IPS DF 6.9 (cell line): ENCODE measurements around the gene TP53I11.

Experiments
- DNase-seq: peaks from one replicate; pipeline ENCODE4 v3.0.0-alpha.2; 2013; ENCODE audit warnings: low read depth, low spot score
- H3K27ac ChIP-seq: one replicate; pipeline ENCODE4 v1.5.1; 2013; ENCODE audit warnings: low read length, control low read depth
- H3K27me3 ChIP-seq: 2 replicates; pipeline ENCODE4 v1.6.1; 2013; ENCODE audit warnings: mild to moderate bottlenecking, low read length; ENCODE audit not compliant: control insufficient read depth, insufficient read depth
- H3K36me3 ChIP-seq: 2 replicates; pipeline ENCODE4 v1.6.1; 2013; ENCODE audit warnings: low read length; ENCODE audit not compliant: control insufficient read depth, insufficient read depth
- H3K4me1 ChIP-seq: 2 replicates; pipeline ENCODE4 v1.6.1; 2013; ENCODE audit warnings: low read length; ENCODE audit not compliant: control insufficient read depth, insufficient read depth
- H3K4me3 ChIP-seq: 2 replicates; pipeline ENCODE4 v1.5.1; 2013; ENCODE audit warnings: mild to moderate bottlenecking, low read length
- H3K9me3 ChIP-seq: 2 replicates; pipeline ENCODE4 v1.6.1; 2013; ENCODE audit warnings: low read length, inconsistent platforms; ENCODE audit not compliant: control insufficient read depth, insufficient read depth
- WGBS: extraction: QIAGEN DNeasy Blood & Tissue Kit; methylation state at CpG from one replicate; pipeline ENCODE4 v1.1.7; 2013; ENCODE audit warnings: mixed read lengths, missing lambda C conversion rate; ENCODE audit not compliant: insufficient read length, insufficient coverage; 5-methylcytosine and 5-hydroxymethylcytosine counted together

TP53I11 gene

GRCh38 chr11:44885065-44885810 is 65.4 kb downstream of the TP53I11 start:
- H3K9me3 ChIP-seq: no peaks in the 10 kb centered on the region
- 0 out of 2 replicates have a peak, but pooled peaks cover 3% of the 10 kb centered on the region for H3K4me1 ChIP-seq
- no peak overlapping the region for H3K4me3 ChIP-seq
- DNase-seq: no peak
- no peak overlapping the region for H3K27ac ChIP-seq
- WGBS: no CpG with 5 or more reads among the region's 12 CpGs
- H3K36me3 ChIP-seq: no peaks in the 10 kb centered on the region
- no peaks in the 10 kb centered on the region for H3K27me3 ChIP-seq

GRCh38 chr11:44884056-44884455 is 66.6 kb downstream of the TP53I11 start:
- H3K4me1 ChIP-seq: peaks cover 3% of the 10 kb centered on the region; the same call in 1 of the 2 replicates
- no CpG with 5 or more reads among the region's 6 CpGs for WGBS
- no peaks in the 10 kb centered on the region for H3K36me3 ChIP-seq
- no peak overlapping the region for H3K27ac ChIP-seq
- no peak for DNase-seq
- no peak overlapping the region for H3K4me3 ChIP-seq
- H3K9me3 ChIP-seq: no peaks in the 10 kb centered on the region
- no peaks in the 10 kb centered on the region for H3K27me3 ChIP-seq

GRCh38 chr11:44883277-44883676 is 67.4 kb downstream of the TP53I11 start:
- H3K4me3 ChIP-seq: no peak overlapping the region
- H3K4me1 ChIP-seq: peaks cover 4% of the 10 kb centered on the region; the same call in 1 of the 2 replicates
- DNase-seq: no peak
- no peak overlapping the region for H3K27ac ChIP-seq
- WGBS: no CpG with 5 or more reads among the region's 6 CpGs
- H3K36me3 ChIP-seq: no peaks in the 10 kb centered on the region
- no peaks in the 10 kb centered on the region for H3K9me3 ChIP-seq
- H3K27me3 ChIP-seq: no peaks in the 10 kb centered on the region
